ENCODE measurements around the gene GRM8.

The GRM8 gene

DNA sequence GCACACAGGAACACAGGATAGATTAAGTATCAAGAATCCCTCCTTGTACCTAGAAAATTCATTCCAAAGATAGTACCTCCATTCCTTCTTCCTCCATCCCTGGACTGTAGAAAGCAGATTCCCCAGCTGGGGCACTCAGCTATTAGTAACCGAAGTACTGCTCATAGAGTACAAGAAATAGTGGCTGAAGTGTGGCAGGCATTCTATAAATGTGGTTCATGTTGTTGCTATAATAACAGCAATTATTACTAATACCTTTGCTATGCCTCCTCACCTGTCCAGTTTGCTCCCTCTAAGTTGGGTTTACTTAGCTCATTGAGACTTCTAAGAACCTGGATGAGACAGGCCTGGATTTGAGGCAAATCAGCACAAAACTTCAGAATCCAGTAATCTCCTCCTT, 453.2 kb downstream of the GRM8 start:
- Histone ChIP-seq H3K4me3 (ENCODE audit: low read length) (no peak overlapping the region), H3K36me3 (ENCODE audit: control insufficient read depth, low read length) (no peaks in the 10 kb centered on the region), H3K79me2 (ENCODE audit: control insufficient read depth, low read length) (no peaks in the 10 kb centered on the region), H3K9me3 (ENCODE audit: control insufficient read depth, insufficient read depth, low read length) (no peaks in the 10 kb centered on the region), H3F3A (ENCODE audit: control insufficient read depth, insufficient read depth) (no peaks in the 10 kb centered on the region), H3K4me2 (ENCODE audit: low read length) (no peak overlapping the region), H3K27me3 (ENCODE audit: control insufficient read depth, low read length) (peaks cover 5% of the 10 kb centered on the region; the same call in 1 of the 2 replicates), H3K9me2 (replicated peaks; ENCODE audit: control insufficient read depth, low read length) (no peaks in the 10 kb centered on the region), H3K27ac (ENCODE audit: low read depth, low read length) (no peak overlapping the region), H3K4me1 (ENCODE audit: control insufficient read depth, low read length) (peaks cover 3% of the 10 kb centered on the region), H4K20me1 (ENCODE audit: control insufficient read depth, insufficient read depth, low read depth, low read length) (no peaks in the 10 kb centered on the region)
- TF ChIP-seq EZH2phosphoT487 (IDR thresholded peaks at IDR 0.05; ENCODE audit: borderline replicate concordance, low read length): no peak
- TF ChIP-seq, protein P1, sequence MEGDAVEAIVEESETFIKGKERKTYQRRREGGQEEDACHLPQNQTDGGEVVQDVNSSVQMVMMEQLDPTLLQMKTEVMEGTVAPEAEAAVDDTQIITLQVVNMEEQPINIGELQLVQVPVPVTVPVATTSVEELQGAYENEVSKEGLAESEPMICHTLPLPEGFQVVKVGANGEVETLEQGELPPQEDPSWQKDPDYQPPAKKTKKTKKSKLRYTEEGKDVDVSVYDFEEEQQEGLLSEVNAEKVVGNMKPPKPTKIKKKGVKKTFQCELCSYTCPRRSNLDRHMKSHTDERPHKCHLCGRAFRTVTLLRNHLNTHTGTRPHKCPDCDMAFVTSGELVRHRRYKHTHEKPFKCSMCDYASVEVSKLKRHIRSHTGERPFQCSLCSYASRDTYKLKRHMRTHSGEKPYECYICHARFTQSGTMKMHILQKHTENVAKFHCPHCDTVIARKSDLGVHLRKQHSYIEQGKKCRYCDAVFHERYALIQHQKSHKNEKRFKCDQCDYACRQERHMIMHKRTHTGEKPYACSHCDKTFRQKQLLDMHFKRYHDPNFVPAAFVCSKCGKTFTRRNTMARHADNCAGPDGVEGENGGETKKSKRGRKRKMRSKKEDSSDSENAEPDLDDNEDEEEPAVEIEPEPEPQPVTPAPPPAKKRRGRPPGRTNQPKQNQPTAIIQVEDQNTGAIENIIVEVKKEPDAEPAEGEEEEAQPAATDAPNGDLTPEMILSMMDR (IDR thresholded peaks at IDR 0.05; ENCODE audit: low read depth, low read length, poor library complexity, severe bottlenecking): no peak

DNA sequence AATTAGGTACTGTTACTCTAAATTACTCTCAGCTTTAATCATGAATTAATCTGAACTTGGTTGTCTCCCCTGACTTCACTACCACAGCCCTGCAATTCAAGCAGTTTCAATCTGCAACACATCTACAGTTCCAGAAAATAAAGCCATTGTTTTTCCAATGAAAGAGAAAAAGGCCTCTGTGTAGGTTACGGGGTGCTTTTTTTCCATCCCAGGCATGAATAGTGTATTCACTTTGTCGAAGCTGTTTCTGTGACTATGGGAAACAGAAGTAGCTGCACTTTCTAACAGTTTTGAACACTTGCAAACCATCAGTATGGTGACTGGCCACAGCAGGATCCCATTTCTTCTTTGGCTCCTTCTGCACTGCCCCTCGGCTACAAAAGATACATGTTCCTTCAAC, 460.2 kb downstream of the GRM8 start:
- H3K4me2 ChIP-seq (ENCODE audit: low read length): no peak overlapping the region
- H3K9me2 ChIP-seq (replicated peaks; ENCODE audit: control insufficient read depth, low read length): no peaks in the 10 kb centered on the region
- H3K36me3 ChIP-seq (ENCODE audit: control insufficient read depth, low read length): no peaks in the 10 kb centered on the region
- H3K4me1 ChIP-seq (ENCODE audit: control insufficient read depth, low read length): no peaks in the 10 kb centered on the region
- TF ChIP-seq, protein P1 (IDR thresholded peaks at IDR 0.05; ENCODE audit: low read depth, low read length, poor library complexity, severe bottlenecking): no peak
- TF ChIP-seq EZH2phosphoT487 (IDR thresholded peaks at IDR 0.05; ENCODE audit: borderline replicate concordance, low read length): no peak
- H3K27me3 ChIP-seq (ENCODE audit: control insufficient read depth, low read length): no peaks in the 10 kb centered on the region
- H3K4me3 ChIP-seq (ENCODE audit: low read length): no peak overlapping the region
- no peaks in the 10 kb centered on the region for H3K9me3 ChIP-seq (ENCODE audit: control insufficient read depth, insufficient read depth, low read length)
- H3K27ac ChIP-seq (ENCODE audit: low read depth, low read length): no peak overlapping the region
- no peaks in the 10 kb centered on the region for H3F3A ChIP-seq (ENCODE audit: control insufficient read depth, insufficient read depth)
- H4K20me1 ChIP-seq (ENCODE audit: control insufficient read depth, insufficient read depth, low read depth, low read length): no peaks in the 10 kb centered on the region
- no peaks in the 10 kb centered on the region for H3K79me2 ChIP-seq (ENCODE audit: control insufficient read depth, low read length)

DNA sequence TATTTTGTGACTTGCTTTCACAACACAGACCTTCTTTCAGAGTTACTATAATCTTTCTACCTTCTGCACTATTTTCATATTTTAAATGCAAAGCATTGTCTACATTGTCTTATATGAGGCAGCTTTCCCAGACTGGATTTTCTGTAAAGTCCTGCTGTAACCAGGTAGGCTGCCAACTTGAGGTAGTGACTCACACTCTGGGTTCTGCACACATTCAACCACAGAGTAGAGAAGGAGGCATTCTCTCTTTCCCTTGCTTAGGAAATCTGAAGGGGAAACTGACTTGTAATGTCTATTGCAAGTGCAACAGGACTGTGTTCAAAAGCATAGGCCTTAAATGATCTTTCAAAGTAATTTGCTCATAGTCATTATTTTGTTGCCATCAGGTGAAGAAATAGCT, 461.4 kb downstream of the GRM8 start:
- H3K4me2 ChIP-seq (ENCODE audit: low read length): no peak overlapping the region
- no peaks in the 10 kb centered on the region for H3K9me2 ChIP-seq (replicated peaks; ENCODE audit: control insufficient read depth, low read length)
- no peaks in the 10 kb centered on the region for H3K79me2 ChIP-seq (ENCODE audit: control insufficient read depth, low read length)
- no peaks in the 10 kb centered on the region for H3F3A ChIP-seq (ENCODE audit: control insufficient read depth, insufficient read depth)
- H3K27ac ChIP-seq (ENCODE audit: low read depth, low read length): no peak overlapping the region
- H3K4me1 ChIP-seq (ENCODE audit: control insufficient read depth, low read length): no peaks in the 10 kb centered on the region
- no peaks in the 10 kb centered on the region for H3K36me3 ChIP-seq (ENCODE audit: control insufficient read depth, low read length)
- no peaks in the 10 kb centered on the region for H3K27me3 ChIP-seq (ENCODE audit: control insufficient read depth, low read length)
- no peak for TF ChIP-seq EZH2phosphoT487 (IDR thresholded peaks at IDR 0.05; ENCODE audit: borderline replicate concordance, low read length)
- TF ChIP-seq, protein P1 (IDR thresholded peaks at IDR 0.05; ENCODE audit: low read depth, low read length, poor library complexity, severe bottlenecking): no peak
- no peaks in the 10 kb centered on the region for H4K20me1 ChIP-seq (ENCODE audit: control insufficient read depth, insufficient read depth, low read depth, low read length)
- H3K9me3 ChIP-seq (ENCODE audit: control insufficient read depth, insufficient read depth, low read length): no peaks in the 10 kb centered on the region
- no peak overlapping the region for H3K4me3 ChIP-seq (ENCODE audit: low read length)

DNA sequence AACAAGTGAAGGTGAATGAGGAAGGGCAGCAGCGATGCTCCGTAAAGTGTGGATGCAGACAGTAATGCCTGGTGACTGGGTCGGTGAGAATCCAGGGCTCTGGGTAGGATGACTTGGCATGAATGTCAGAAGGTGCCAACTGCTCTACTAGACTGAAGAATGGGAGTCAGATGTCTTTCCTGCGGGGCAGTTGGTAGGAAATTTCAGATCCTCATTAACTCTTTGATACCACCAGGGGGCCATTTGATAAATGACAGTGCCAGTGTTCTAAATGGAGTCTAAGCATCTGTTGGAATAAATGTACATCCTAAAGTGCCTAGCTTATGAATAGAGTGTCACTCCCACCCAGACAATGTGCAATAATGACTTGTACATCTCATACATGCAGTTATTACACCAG, 462.0 kb downstream of the GRM8 start:
- Histone ChIP-seq H3K4me1 (ENCODE audit: control insufficient read depth, low read length) (no peaks in the 10 kb centered on the region), H3F3A (ENCODE audit: control insufficient read depth, insufficient read depth) (no peaks in the 10 kb centered on the region)
- TF ChIP-seq EZH2phosphoT487 (IDR thresholded peaks at IDR 0.05; ENCODE audit: borderline replicate concordance, low read length): no peak
- TF ChIP-seq, protein P1 (IDR thresholded peaks at IDR 0.05; ENCODE audit: low read depth, low read length, poor library complexity, severe bottlenecking): peak; percentile 61

More for the DNA sequence above, 462.0 kb downstream of the GRM8 start:
- H3K27me3 ChIP-seq (ENCODE audit: control insufficient read depth, low read length): no peaks in the 10 kb centered on the region
- no peaks in the 10 kb centered on the region for H3K79me2 ChIP-seq (ENCODE audit: control insufficient read depth, low read length)
- no peak overlapping the region for H3K4me3 ChIP-seq (ENCODE audit: low read length)
- H4K20me1 ChIP-seq (ENCODE audit: control insufficient read depth, insufficient read depth, low read depth, low read length): no peaks in the 10 kb centered on the region
- H3K9me3 ChIP-seq (ENCODE audit: control insufficient read depth, insufficient read depth, low read length): no peaks in the 10 kb centered on the region
- H3K4me2 ChIP-seq (ENCODE audit: low read length): no peak overlapping the region
- H3K36me3 ChIP-seq (ENCODE audit: control insufficient read depth, low read length): no peaks in the 10 kb centered on the region
- H3K27ac ChIP-seq (ENCODE audit: low read depth, low read length): no peak overlapping the region
- no peaks in the 10 kb centered on the region for H3K9me2 ChIP-seq (replicated peaks; ENCODE audit: control insufficient read depth, low read length)
